Activated T-helper 17 cell treated with anti-CD3 and anti-CD28 coated beads, Interleukin-2, amount 50 U/mL, for 72 hours (primary cell): Measurements from ENCODE around the gene SORD. TPM values are rescaled to one million over a fixed set of nuclear protein-coding genes. Genes with fewer than 3 reads are reported as not detected.
A peak's percentile ranks its signal among the peaks of the same experiment; 100 is the strongest.
"Not testable (repeated sequence)": the region's sequence is repeated elsewhere in the genome, so short reads cannot be mapped to it uniquely, and the experiment has no call there.

Experiments used
- ATAC-seq: fragments of 150-1000 bp; cut with Tn5 transposase; replicated peaks from 2 replicates; pipeline ENCODE4 v1.10.0; 2021; ENCODE audit warnings: mild to moderate bottlenecking, moderate library complexity
- H3K27ac Mint-ChIP-seq: one replicate; pipeline ENCODE4 v1.8.0; 2022; ENCODE audit warnings: mixed read lengths
- H3K27me3 Mint-ChIP-seq: one replicate; pipeline ENCODE4 v1.8.0; 2022; ENCODE audit warnings: mixed read lengths
- H3K36me3 Mint-ChIP-seq: one replicate; pipeline ENCODE4 v1.8.0; 2022; ENCODE audit warnings: low read depth, mild to moderate bottlenecking, mixed read lengths
- H3K4me1 Mint-ChIP-seq: one replicate; pipeline ENCODE4 v1.8.0; 2022; ENCODE audit warnings: mixed read lengths
- H3K4me3 Mint-ChIP-seq: one replicate; pipeline ENCODE4 v1.8.0; 2022; ENCODE audit warnings: mild to moderate bottlenecking, mixed read lengths
- H3K9me3 Mint-ChIP-seq: one replicate; pipeline ENCODE4 v1.8.0; 2022; ENCODE audit warnings: mixed read lengths
- total RNA-seq, 2 donors: library from RNA; stranded (reverse); gene quantifications; one replicate each; pipeline ENCODE4 v1.2.3, GENCODE V29; 2022

SORD gene
- total RNA-seq, 2 donors from 2014 or later = 15.2 to 15.6 TPM

- ATAC-seq, H3K27me3 Mint-ChIP-seq, H3K27ac Mint-ChIP-seq, H3K4me1 Mint-ChIP-seq, H3K9me3 Mint-ChIP-seq, H3K4me3 Mint-ChIP-seq: not testable (repeated sequence)
- peaks cover 12% of the 10 kb centered on the region for H3K36me3 Mint-ChIP-seq
These were observed 50.6 kb downstream of the SORD start for GRCh38 chr15:45073602-45074001.

GRCh38 chr15:45075440-45076320 lies 52.7 kb downstream of the SORD start:
- not testable (repeated sequence) for H3K27me3 Mint-ChIP-seq, H3K4me3 Mint-ChIP-seq, H3K9me3 Mint-ChIP-seq, H3K27ac Mint-ChIP-seq, H3K36me3 Mint-ChIP-seq, H3K4me1 Mint-ChIP-seq
- ATAC-seq = peak; percentile 44

- not testable (repeated sequence) for H3K4me3 Mint-ChIP-seq, H3K27me3 Mint-ChIP-seq, ATAC-seq, H3K27ac Mint-ChIP-seq, H3K36me3 Mint-ChIP-seq, H3K9me3 Mint-ChIP-seq, H3K4me1 Mint-ChIP-seq
These were observed 54.4 kb downstream of the SORD start for GRCh38 chr15:45077391-45077790.

GRCh38 chr15:45079201-45079600 lies 56.2 kb downstream of the SORD start:
- not testable (repeated sequence) for H3K27ac Mint-ChIP-seq, ATAC-seq

GRCh38 chr15:45079628-45080246 lies 56.7 kb downstream of the SORD start:
- not testable (repeated sequence) for H3K4me3 Mint-ChIP-seq, H3K27me3 Mint-ChIP-seq

More at GRCh38 chr15:45079201-45079600, 56.2 kb downstream of the SORD start:
- not testable (repeated sequence) for H3K4me3 Mint-ChIP-seq, H3K4me1 Mint-ChIP-seq, H3K9me3 Mint-ChIP-seq, H3K27me3 Mint-ChIP-seq, H3K36me3 Mint-ChIP-seq

GRCh38 chr15:45080593-45080992 lies 57.6 kb downstream of the SORD start:
- H3K4me1 Mint-ChIP-seq, ATAC-seq, H3K36me3 Mint-ChIP-seq, H3K4me3 Mint-ChIP-seq, H3K27ac Mint-ChIP-seq, H3K9me3 Mint-ChIP-seq: not testable (repeated sequence)
- H3K27me3 Mint-ChIP-seq = peaks cover 12% of the 10 kb centered on the region

More at GRCh38 chr15:45079628-45080246, 56.7 kb downstream of the SORD start:
- H3K27ac Mint-ChIP-seq, ATAC-seq, H3K9me3 Mint-ChIP-seq, H3K4me1 Mint-ChIP-seq, H3K36me3 Mint-ChIP-seq: not testable (repeated sequence)

GRCh38 chr15:45082412-45082811 lies 59.4 kb downstream of the SORD start:
- not testable (repeated sequence) for H3K4me1 Mint-ChIP-seq, H3K27ac Mint-ChIP-seq

GRCh38 chr15:45083223-45083622 lies 60.2 kb downstream of the SORD start:
- Mint-ChIP-seq H3K36me3 (no peaks in the 10 kb centered on the region), H3K27me3 (peaks cover 18% of the 10 kb centered on the region), H3K27ac (no peak overlapping the region), H3K4me1 (no peaks in the 10 kb centered on the region), H3K4me3 (no peak overlapping the region), H3K9me3 (no peaks in the 10 kb centered on the region)
- ATAC-seq = no peak

More at GRCh38 chr15:45082412-45082811, 59.4 kb downstream of the SORD start:
- H3K4me3 Mint-ChIP-seq, ATAC-seq, H3K36me3 Mint-ChIP-seq, H3K9me3 Mint-ChIP-seq: not testable (repeated sequence)
- H3K27me3 Mint-ChIP-seq = peaks cover 17% of the 10 kb centered on the region

- H3K4me1 Mint-ChIP-seq = no peaks in the 10 kb centered on the region
- no peaks in the 10 kb centered on the region for H3K9me3 Mint-ChIP-seq
- no peaks in the 10 kb centered on the region for H3K36me3 Mint-ChIP-seq
- no peak for ATAC-seq
- peaks cover 21% of the 10 kb centered on the region for H3K27me3 Mint-ChIP-seq
- no peak overlapping the region for H3K4me3 Mint-ChIP-seq
- no peak overlapping the region for H3K27ac Mint-ChIP-seq
These were observed 61.2 kb downstream of the SORD start for GRCh38 chr15:45084163-45084562.

GRCh38 chr15:45087513-45087912 lies 64.5 kb downstream of the SORD start:
- peaks cover 40% of the 10 kb centered on the region for H3K27me3 Mint-ChIP-seq
- H3K36me3 Mint-ChIP-seq = no peaks in the 10 kb centered on the region
- H3K9me3 Mint-ChIP-seq = no peaks in the 10 kb centered on the region
- H3K4me3 Mint-ChIP-seq = no peak overlapping the region
- no peaks in the 10 kb centered on the region for H3K4me1 Mint-ChIP-seq
- H3K27ac Mint-ChIP-seq = no peak overlapping the region
- no peak for ATAC-seq

GRCh38 chr15:45088801-45089711 lies 66.1 kb downstream of the SORD start:
- no peaks in the 10 kb centered on the region for H3K9me3 Mint-ChIP-seq
- no peak for ATAC-seq
- H3K4me1 Mint-ChIP-seq = no peaks in the 10 kb centered on the region
- no peak overlapping the region for H3K27ac Mint-ChIP-seq
- no peak overlapping the region for H3K4me3 Mint-ChIP-seq
- no peaks in the 10 kb centered on the region for H3K36me3 Mint-ChIP-seq
- peaks cover 38% of the 10 kb centered on the region for H3K27me3 Mint-ChIP-seq

- no peak overlapping the region for H3K4me3 Mint-ChIP-seq
- H3K4me1 Mint-ChIP-seq = no peaks in the 10 kb centered on the region
- no peak for ATAC-seq
- H3K27me3 Mint-ChIP-seq = peaks cover 34% of the 10 kb centered on the region
- H3K27ac Mint-ChIP-seq = no peak overlapping the region
- H3K9me3 Mint-ChIP-seq = no peaks in the 10 kb centered on the region
- H3K36me3 Mint-ChIP-seq = no peaks in the 10 kb centered on the region
These were observed 66.8 kb downstream of the SORD start for GRCh38 chr15:45089712-45090373.

- H3K4me3 Mint-ChIP-seq = no peak overlapping the region
- ATAC-seq = no peak
- H3K4me1 Mint-ChIP-seq = no peaks in the 10 kb centered on the region
- no peak overlapping the region for H3K27ac Mint-ChIP-seq
- H3K27me3 Mint-ChIP-seq = peaks cover 28% of the 10 kb centered on the region
- no peaks in the 10 kb centered on the region for H3K36me3 Mint-ChIP-seq
- H3K9me3 Mint-ChIP-seq = no peaks in the 10 kb centered on the region
These were observed 68.2 kb downstream of the SORD start for GRCh38 chr15:45091161-45091560.

GRCh38 chr15:45091576-45091975 lies 68.6 kb downstream of the SORD start:
- Mint-ChIP-seq H3K36me3 (no peaks in the 10 kb centered on the region), H3K9me3 (no peaks in the 10 kb centered on the region), H3K27me3 (peaks cover 28% of the 10 kb centered on the region), H3K4me1 (no peaks in the 10 kb centered on the region), H3K27ac (no peak overlapping the region), H3K4me3 (no peak overlapping the region)
- ATAC-seq = no peak
